AG04449 (cell line): ENCODE measurements around the gene F10.

ENCODE experiments used
- CTCF ChIA-PET: fragments of 350-600 bp; formaldehyde crosslinking; extraction: SDS; loops from one replicate; lab custom pipeline; 2021; ENCODE audit warnings: antibody characterized with exemption; lab: Yijun Ruan, JAX
- POLR2A ChIA-PET: fragments of 400-600, 350-600 bp; formaldehyde crosslinking; extraction: SDS; loops from one replicate; lab custom pipeline; 2020; ENCODE audit warnings: antibody characterized with exemption, inconsistent platforms; lab: Yijun Ruan, JAX
- DNase-seq: peaks from one replicate; pipeline ENCODE4 v3.0.0-alpha.2; 2010; ENCODE audit warnings: low read depth, low spot score
- H3K4me3 ChIP-seq: 2 replicates; pipeline ENCODE4 v1.5.1; 2011; ENCODE audit warnings: low read depth, mild to moderate bottlenecking, control low read depth, low read length
- CTCF ChIP-seq: IDR thresholded peaks from one replicate; pipeline ENCODE4 v1.5.1; 2011; ENCODE audit warnings: mild to moderate bottlenecking, moderate library complexity, low read length, control low read depth, inconsistent platforms; ENCODE audit not compliant: insufficient read depth; ENCODE audit errors: missing control alignments

F10 gene

GRCh38 chr13:113155201-113155600 lies 32.6 kb downstream of the F10 start:
- CTCF ChIA-PET = interaction anchor here (1.3 kb wide), 1 partner anchor 24 kb away, joined by 3 read pairs; no protein-coding TSS in a partner anchor
- DNase-seq = no peak
- H3K4me3 ChIP-seq = no peak overlapping the region
- POLR2A ChIA-PET = interaction anchor here (0.7 kb wide), 1 partner anchor 20 kb away, joined by 3 read pairs; no protein-coding TSS in a partner anchor
- no peak for TF ChIP-seq CTCF

GRCh38 chr13:113155982-113156655 lies 33.5 kb downstream of the F10 start:
- no peak overlapping the region for H3K4me3 ChIP-seq
- DNase-seq = no peak
- POLR2A ChIA-PET = no interaction called here
- no peak for TF ChIP-seq CTCF
- CTCF ChIA-PET = interaction anchor here (1.0 kb wide), 1 partner anchor 54 kb away, joined by 3 read pairs; the partner anchor contains the start of gene CUL4A

- ChIA-PET CTCF (no interaction called here), POLR2A (no interaction called here)
- no peak for DNase-seq
- no peak for TF ChIP-seq CTCF
- H3K4me3 ChIP-seq = no peak overlapping the region
Measured at GRCh38 chr13:113157206-113157928, 34.8 kb downstream of the F10 start.

- DNase-seq = no peak
- ChIA-PET CTCF (no interaction called here), POLR2A (no interaction called here)
- TF ChIP-seq CTCF = no peak
- H3K4me3 ChIP-seq = no peak within 1 kb of the TSS
Measured at GRCh38 chr13:113157929-113158747, 35.5 kb downstream of the F10 start, which contains the start of gene PROZ. PROZ (plus strand) TSS chr13:113158648; CDS start chr13:113158661, 13 bp downstream.

GRCh38 chr13:113158946-113159345 lies 36.3 kb downstream of the F10 start:
- DNase-seq = no peak
- POLR2A ChIA-PET = no interaction called here
- TF ChIP-seq CTCF = no peak
- CTCF ChIA-PET = no interaction called here
- no peak overlapping the region for H3K4me3 ChIP-seq
